Measurements from ENCODE around the gene CLCF1.

DNA sequence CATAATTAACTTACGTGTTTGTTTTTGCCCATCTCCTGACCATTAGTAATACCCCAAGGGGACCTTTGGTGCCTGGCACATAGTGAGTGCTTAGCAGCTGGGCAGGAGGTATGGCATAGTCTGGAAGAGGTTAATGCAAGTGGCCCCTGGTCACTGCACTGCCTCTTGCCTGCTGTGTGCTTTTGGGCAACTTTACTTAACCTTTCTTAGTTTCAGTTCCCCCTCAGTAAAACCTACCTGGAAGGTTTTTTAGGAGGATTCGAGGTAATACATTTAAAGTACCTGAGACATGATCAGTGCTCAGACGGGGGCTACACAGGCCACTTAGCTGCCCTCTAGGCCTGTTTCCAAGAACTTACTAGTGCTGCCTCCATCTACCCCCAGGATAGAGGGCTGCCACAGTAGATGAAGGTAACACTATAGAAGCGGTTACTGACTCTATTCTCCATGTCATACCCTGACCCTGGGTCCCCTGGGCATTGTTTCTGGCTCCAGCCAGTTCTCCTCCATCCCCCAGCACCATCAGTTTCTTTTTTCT lies 23.4 kb downstream of the CLCF1 start:
- TF ChIP-seq, protein P1, sequence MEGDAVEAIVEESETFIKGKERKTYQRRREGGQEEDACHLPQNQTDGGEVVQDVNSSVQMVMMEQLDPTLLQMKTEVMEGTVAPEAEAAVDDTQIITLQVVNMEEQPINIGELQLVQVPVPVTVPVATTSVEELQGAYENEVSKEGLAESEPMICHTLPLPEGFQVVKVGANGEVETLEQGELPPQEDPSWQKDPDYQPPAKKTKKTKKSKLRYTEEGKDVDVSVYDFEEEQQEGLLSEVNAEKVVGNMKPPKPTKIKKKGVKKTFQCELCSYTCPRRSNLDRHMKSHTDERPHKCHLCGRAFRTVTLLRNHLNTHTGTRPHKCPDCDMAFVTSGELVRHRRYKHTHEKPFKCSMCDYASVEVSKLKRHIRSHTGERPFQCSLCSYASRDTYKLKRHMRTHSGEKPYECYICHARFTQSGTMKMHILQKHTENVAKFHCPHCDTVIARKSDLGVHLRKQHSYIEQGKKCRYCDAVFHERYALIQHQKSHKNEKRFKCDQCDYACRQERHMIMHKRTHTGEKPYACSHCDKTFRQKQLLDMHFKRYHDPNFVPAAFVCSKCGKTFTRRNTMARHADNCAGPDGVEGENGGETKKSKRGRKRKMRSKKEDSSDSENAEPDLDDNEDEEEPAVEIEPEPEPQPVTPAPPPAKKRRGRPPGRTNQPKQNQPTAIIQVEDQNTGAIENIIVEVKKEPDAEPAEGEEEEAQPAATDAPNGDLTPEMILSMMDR (IDR thresholded peaks at IDR 0.05) = no peak
- TF ChIP-seq POLR2AphosphoS5 (IDR thresholded peaks at IDR 0.05) = no peak
- TF ChIP-seq POLR2A (IDR thresholded peaks at IDR 0.05) = no peak

Data from upper lobe of left lung (tissue), 4 donors.